Measurements from ENCODE around the gene PIGB. TPM values are rescaled to one million over a fixed set of nuclear protein-coding genes. Genes with fewer than 3 reads are reported as not detected.
"Not testable (repeated sequence)": the region's sequence is repeated elsewhere in the genome, so short reads cannot be mapped to it uniquely, and the experiment has no call there.

Gene PIGB
- total RNA-seq, 4 donors from 2014 or later: 5.1 to 14.8 (median 9.5) TPM

GRCh38 chr15:55394694-55395093 lies 75.7 kb downstream of the PIGB start:
- TF ChIP-seq POLR2A (IDR thresholded peaks at IDR 0.05) (no peak), CTCF (IDR thresholded peaks at IDR 0.05) (no peak)
- no peak for DNase-seq (ENCODE audit: low spot score in 2 of 2)
- intact Hi-C loops (cut with DNase I; ENCODE audit: low total_unique reads): no loop called here
- H3K4me3 ChIP-seq (ENCODE audit: low read depth, poor library complexity, severe bottlenecking): no peak overlapping the region
- WGBS, 2 donors: 100% methylated on average over 1 of the region's 1 CpG

GRCh38 chr15:55398243-55398642 lies 79.2 kb downstream of the PIGB start:
- DNase-seq (ENCODE audit: low spot score in 2 of 2): no peak
- no peak for TF ChIP-seq CTCF (IDR thresholded peaks at IDR 0.05)
- no peak for TF ChIP-seq POLR2A (IDR thresholded peaks at IDR 0.05)
- 96% methylated on average over 5 of the region's 5 CpGs for WGBS, 2 donors
- intact Hi-C loops (cut with DNase I; ENCODE audit: low total_unique reads): no loop called here
- H3K4me3 ChIP-seq (ENCODE audit: low read depth, poor library complexity, severe bottlenecking): no peak overlapping the region

GRCh38 chr15:55400050-55400449 lies 81.0 kb downstream of the PIGB start:
- H3K4me3 ChIP-seq (ENCODE audit: low read depth, poor library complexity, severe bottlenecking); intact Hi-C loops (cut with DNase I; ENCODE audit: low total_unique reads); DNase-seq (ENCODE audit: low spot score in 2 of 2): not testable (repeated sequence)
- WGBS, 2 donors: 85 to 89% methylated on average over 8 of the region's 8 CpGs

- no peak for TF ChIP-seq CTCF (IDR thresholded peaks at IDR 0.05)
- no peak for TF ChIP-seq POLR2A (IDR thresholded peaks at IDR 0.05)
Observed at GRCh38 chr15:55401786-55402246, 82.8 kb downstream of the PIGB start.

GRCh38 chr15:55402707-55403106 lies 83.7 kb downstream of the PIGB start:
- intact Hi-C loops (cut with DNase I; ENCODE audit: low total_unique reads): no loop called here

More at GRCh38 chr15:55401786-55402246, 82.8 kb downstream of the PIGB start:
- intact Hi-C loops (cut with DNase I; ENCODE audit: low total_unique reads): no loop called here
- WGBS, 2 donors: 82 to 91% methylated on average over 1 of the region's 1 CpG
- H3K4me3 ChIP-seq (ENCODE audit: low read depth, poor library complexity, severe bottlenecking): no peak overlapping the region
- DNase-seq (ENCODE audit: low spot score in 2 of 2): no peak

GRCh38 chr15:55403531-55403930 lies 84.5 kb downstream of the PIGB start:
- no peak for DNase-seq (ENCODE audit: low spot score in 2 of 2)
- H3K4me3 ChIP-seq (ENCODE audit: low read depth, poor library complexity, severe bottlenecking): no peak overlapping the region
- no peak for TF ChIP-seq CTCF (IDR thresholded peaks at IDR 0.05)
- TF ChIP-seq POLR2A (IDR thresholded peaks at IDR 0.05): no peak
- intact Hi-C loops (cut with DNase I; ENCODE audit: low total_unique reads): no loop called here

More at GRCh38 chr15:55402707-55403106, 83.7 kb downstream of the PIGB start:
- TF ChIP-seq POLR2A (IDR thresholded peaks at IDR 0.05): no peak
- no peak for TF ChIP-seq CTCF (IDR thresholded peaks at IDR 0.05)
- DNase-seq (ENCODE audit: low spot score in 2 of 2): no peak
- H3K4me3 ChIP-seq (ENCODE audit: low read depth, poor library complexity, severe bottlenecking): no peak overlapping the region

MicroRNA genes within 50 kb of the gene (microRNA counts, 767-probe panel; counts per million panel counts)
- microRNA hsa-miR-628-3p (0 to 358 counts per million in 2 donors), microRNA hsa-miR-628-5p (0 to 358 counts per million in 2 donors)

Small RNAs within 50 kb of the gene (microRNA-seq; reads per million reads assigned to microRNA genes)
- gene MIR628 (ENCODE audit: borderline number of aligned reads in 1 of 2, borderline replicate concordance in 2 of 2): 125 to 151 reads per million in 2 donors

Other genes starting within 250 kb of the PIGB start
- gene RSL24D1, start 122.3 kb upstream of the PIGB start, total RNA-seq: 10 to 100 TPM; 41.4 to 70.3 (median 47.5) TPM
- gene RAB27A, start 29.4 kb upstream of the PIGB start, total RNA-seq: 10 to 100 TPM in 1 of 4 donors, 1 to 10 TPM in 3; 6.2 to 11.9 (median 7.5) TPM
- gene PIGBOS1, start 99 bp upstream of the PIGB start, total RNA-seq: 10 to 100 TPM; 10.4 to 30.4 (median 12.0) TPM
- gene CCPG1, start 89.1 kb downstream of the PIGB start, total RNA-seq: 10 to 100 TPM; 20.1 to 36.1 (median 25.4) TPM
- 1 to 10 TPM; 1.5 to 3.3 (median 2.8) TPM for gene PIERCE2, start 89.3 kb downstream of the PIGB start, total RNA-seq
- gene DNAAF4, start 189.0 kb downstream of the PIGB start, total RNA-seq: 1 to 10 TPM in 1 of 4 donors, under 1 TPM in 3; 0.34 to 1.2 (median 0.49) TPM

Data from lower leg skin (tissue), 4 donors.